ENCODE measurements around the gene HOXA4.
A peak's percentile ranks its signal among the peaks of the same experiment; 100 is the strongest.

The HOXA4 gene

GRCh38 chr7:27169658-27170425, 39.3 kb upstream of the HOXA4 start:
- DNase-seq, result no peak

- DNase-seq, result no peak
Measured at GRCh38 chr7:27168265-27168947, 37.8 kb upstream of the HOXA4 start.

- no peak for DNase-seq
Measured at GRCh38 chr7:27167916-27168264, 37.3 kb upstream of the HOXA4 start.

DNA sequence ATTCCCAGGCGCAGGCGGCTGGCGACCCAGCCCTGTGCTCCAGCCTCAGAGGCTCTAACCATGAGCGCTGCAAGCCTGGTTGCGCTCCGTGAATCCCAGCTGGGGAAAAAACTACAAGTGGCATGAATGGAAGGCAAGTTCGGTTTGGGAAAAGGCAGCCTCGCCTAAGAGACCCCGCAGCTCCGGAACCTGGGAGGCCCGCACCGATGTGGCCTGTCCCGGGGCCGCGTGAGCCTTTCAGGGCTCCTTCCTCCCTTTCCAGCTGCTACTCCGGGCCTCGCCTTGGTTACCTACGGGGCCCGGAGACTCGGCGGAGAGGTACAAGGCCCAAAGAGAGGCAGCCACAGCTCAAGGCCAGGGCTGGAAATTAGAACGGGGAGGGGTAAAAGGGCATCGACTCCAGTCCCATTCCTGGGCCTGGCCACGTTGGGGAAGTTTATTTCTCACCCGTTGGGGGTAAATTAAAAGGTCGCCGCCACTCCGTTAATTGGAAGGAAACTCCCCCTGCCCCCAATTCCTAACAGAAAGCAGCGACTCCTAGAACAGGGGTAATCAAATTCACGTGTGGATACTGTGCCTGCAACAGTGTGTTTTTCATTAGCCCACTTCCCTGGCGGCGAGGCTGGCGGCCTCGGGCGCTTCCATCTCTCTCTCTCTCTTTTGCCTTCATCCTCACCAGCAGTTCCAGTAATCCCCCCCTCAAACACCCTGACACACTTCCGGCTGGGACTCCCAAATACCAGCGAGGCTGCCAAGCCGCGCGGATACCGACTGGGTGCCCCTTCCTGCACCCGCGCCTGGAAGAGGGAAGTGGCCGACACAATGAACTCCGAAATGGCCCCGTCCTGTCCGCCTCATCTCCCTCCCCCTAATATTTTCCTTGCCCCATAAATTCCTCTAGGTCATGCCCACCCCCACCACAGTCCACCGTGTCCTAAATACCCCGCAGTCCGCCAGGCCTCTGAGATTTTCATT, 36.3 kb upstream of the HOXA4 start:
- no peak for DNase-seq

GRCh38 chr7:27165996-27166530, 35.5 kb upstream of the HOXA4 start:
- DNase-seq, result no peak

DNA sequence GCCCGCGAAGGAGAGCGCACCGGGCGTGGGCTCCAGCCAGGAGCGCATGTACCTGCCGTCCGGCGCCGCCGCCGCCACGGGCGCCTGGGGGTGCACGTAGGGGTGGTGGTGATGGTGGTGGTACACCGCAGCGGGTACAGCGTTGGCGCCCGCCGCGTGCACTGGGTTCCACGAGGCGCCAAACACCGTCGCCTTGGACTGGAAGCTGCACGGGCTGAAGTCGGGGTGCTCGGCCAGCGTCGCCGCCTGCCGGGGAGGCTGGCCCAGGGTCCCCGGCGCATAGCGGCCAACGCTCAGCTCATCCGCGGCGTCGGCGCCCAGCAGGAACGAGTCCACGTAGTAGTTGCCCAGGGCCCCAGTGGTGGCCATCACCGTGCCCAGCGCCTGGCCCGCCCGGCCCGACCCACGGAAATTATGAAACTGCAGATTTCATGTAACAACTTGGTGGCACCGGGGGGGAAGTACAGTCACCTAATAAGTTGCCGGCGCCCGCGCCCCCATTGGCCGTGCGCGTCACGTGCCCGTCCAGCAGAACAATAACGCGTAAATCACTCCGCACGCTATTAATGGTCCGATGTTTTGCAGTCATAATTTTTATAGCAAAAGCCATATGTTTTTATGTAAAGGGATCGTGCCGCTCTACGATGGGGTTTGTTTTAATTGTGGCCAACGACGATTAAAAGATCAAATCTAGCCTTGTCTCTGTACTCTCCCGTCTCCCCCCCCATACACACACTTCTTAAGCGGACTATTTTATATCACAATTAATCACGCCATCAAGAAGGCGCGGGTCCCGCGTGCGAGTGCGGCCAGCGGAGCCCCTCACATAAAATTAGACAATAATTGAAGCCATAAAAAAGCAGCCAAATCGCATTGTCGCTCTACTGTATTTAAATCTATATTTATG, 34.8 kb upstream of the HOXA4 start, which contains the start of gene HOXA9:
TSS of gene HOXA9 (minus strand) at position 449 of the 907 bp plus-strand sequence. CDS start at position 369, 80 bp downstream.
- no peak for DNase-seq

- DNase-seq, result no peak
Measured at GRCh38 chr7:27164367-27165088, 34.0 kb upstream of the HOXA4 start.

DNA sequence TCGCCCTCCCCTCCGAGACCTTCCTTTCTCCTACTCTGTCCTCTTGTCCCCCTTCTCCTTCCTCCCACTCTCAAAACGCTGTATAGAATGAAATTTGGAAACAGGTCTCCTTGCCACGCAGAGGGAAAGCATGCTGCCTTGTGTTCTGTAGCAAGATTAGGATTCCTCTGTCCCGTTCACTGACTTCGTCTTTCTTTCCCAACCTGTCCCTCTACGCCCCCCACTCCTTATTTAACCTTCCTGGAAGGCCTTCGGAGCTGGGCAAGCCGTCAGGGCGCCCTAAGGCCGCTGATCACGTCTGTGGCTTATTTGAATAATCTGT, 33.4 kb upstream of the HOXA4 start:
- no peak for DNase-seq

GRCh38 chr7:27163288-27164044, 32.9 kb upstream of the HOXA4 start:
- no peak for DNase-seq

GRCh38 chr7:27162561-27163287, 32.2 kb upstream of the HOXA4 start:
- no peak for DNase-seq

DNA sequence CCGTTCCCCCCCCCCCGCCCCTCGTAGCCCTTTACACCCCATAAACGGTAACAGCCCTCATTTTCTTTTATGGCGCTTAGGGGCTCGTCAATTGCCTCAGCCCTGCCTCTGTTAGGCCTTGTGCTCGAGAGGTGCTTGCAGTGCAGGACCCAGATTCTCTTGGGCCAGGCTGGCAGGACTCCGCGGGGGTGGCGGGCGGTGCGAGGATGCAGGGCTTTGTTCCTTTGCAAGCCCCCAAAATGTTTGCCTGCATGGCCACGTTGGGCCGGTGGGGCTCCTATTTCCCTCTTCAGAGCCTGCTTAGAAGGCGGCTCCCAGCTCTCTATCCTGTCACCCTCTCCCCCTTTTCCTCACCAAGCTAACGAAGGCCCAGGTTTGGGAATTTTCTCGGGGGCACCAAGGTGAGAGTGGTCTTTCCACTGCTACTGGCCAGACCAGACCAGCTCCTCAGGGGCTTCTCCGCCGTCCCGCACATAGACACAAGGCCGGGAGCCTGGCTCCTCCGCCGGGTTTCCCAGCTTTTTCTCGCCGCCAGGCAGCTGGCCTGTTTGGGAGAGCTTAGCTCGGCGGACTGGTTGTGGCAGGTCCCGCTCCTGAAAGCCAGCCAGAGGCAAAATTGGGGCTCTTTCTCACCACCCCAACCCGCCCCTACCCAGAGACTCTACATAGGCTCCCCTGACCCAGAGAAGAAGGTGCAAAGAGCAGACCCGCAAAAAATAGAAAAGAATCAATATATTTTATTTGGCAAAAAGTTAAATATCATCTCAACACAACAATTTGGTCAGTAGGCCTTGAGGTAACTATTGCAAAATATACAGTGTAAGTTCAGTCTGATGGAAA, 31.4 kb upstream of the HOXA4 start:
- DNase-seq, result no peak

DNA sequence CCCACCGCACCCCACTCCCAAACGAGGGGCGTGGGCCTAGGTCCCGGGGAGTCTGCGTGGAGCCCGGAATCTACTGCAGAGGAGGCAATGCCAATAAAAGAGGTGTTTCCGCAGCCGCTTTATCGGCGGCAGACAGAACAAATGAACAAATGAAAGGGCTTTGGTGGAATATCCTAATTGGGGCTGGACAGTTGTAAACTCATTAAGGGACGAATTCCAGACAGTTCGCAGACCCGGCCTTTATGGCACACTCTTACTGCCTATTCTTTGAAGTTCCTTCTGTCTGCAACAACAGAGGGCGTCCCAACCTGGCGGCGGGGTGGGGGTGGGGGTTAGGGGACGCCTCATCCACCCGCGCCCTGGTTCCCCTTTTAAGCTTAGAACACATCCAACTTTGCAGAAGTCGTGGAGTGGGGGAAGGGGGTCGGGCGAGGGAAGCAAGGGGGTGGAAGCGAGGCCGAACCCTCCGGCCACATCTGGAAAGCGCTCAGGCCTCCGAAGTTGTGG, 30.7 kb upstream of the HOXA4 start:
- DNase-seq, result no peak

GRCh38 chr7:27160546-27161213, 30.1 kb upstream of the HOXA4 start:
- peak; percentile 48 for DNase-seq

DNA sequence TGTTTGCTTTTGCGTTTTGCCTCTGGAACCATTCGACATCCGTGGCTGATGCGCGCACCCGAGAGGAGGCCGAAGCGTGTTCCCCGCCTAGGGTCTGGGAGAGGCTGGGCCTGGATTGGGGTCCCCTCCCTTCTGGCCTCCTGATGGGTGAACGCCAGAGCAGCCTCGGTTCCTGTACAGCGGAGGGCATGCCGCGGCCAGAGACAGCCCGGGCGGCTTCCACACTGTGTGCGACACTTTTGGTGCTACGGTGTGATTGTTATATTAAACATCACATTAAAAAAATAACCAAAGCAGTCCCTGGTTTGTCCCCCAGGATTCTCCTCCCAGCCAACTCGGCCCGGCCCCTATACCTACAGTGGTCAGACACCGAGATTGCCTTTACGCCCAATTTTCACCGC, 29.6 kb upstream of the HOXA4 start:
- no peak for DNase-seq

DNA sequence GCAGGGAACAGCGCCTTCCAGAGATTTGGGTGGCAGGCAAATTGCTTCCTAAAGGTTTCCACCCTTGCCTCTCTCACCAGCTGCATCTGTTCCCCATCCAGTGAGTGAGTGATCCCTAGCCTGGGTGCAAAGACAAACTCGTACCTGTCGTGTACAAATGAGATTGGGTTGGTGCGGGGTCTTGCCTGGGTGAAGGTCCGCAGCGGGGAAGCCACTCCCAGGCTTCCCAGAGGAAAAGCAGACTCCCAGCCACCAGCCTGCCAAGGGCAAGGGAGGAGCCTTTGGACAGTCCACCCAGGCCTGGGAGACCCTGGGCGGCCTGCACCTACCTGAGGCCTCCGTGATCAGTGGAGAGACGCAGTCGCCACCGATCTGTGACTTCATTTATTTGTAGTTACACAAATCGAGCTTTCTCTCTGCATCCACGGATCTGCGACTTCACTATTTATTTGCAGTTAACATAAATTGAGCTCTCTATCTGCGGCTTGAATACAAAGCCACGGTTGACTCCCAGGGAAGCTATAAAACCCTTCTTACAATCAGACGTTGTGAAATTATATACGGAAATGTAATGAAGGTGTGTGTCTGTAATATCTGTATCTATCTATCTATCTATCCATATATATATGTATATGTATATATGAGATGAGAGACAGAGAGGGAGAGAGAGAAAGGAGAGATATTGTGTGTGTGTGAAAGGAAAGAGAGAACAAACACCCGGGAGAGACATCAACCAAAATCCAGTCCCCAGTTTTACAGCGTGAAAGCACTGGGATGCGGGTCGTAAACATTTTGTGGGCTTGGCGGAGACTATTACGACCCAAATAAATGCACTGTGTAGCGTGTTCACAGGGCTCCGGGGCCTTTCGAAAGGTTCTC, 28.9 kb upstream of the HOXA4 start:
- DNase-seq, result no peak

DNA sequence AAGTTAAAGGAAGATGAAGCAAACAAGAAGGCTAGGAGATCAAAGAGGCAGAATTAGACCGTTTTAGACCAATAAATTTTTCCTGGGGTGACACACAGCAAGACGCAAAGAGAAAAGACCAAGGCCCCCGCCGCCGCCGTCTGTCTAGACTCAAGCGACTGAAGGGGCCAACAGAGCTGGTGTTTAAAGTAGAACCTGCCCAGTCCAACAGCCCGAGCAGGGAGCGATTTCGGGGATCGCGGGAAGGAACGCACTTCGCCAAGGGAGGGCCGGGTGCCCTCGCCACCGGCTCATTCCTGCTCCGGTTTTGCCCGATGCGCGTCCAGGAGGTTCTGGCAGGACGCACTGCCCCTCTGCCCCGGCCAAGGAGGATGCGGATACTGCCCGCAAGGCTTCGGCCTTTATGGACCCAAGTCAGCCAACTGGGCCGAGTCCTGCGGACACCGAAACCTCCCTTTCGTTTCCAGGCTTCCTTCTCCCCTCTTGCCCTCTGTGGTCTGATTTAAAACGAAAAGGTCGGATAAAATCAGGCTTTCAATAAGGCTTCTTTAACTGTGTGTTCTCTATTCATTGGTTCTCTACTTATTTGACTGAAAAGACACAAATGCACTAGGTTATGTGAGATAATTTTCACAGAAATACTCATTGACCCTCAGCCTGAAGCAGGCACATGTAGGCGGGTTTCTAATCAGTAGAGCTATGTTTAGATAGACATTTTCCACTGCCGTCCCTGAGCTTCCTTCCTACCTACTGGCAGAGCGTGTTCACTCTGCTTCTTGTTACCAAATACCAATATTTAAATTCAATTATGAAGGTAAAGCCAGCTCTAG, 28.1 kb upstream of the HOXA4 start:
- no peak for DNase-seq
